Hematopoietic multipotent progenitor cell (in vitro differentiated cells): ENCODE data around the gene EIF4A3. TPM values are rescaled to one million over a fixed set of nuclear protein-coding genes. Genes with fewer than 3 reads are reported as not detected.

Experiments used
- DNase-seq, 3 donors: peaks; one replicate each; pipeline ENCODE4 v3.0.0-alpha.2; 2011 to 2015; ENCODE audit warnings: low read depth in 2 of 3, low spot score in 2 of 3
- total RNA-seq: library from RNA; depleted of rRNA; stranded (reverse); fragments of >200 nt; gene quantifications from one replicate; pipeline ENCODE4 v1.2.3, GENCODE V29; 2012

Gene EIF4A3
- total RNA-seq, 1 donor = 91.0 TPM

GRCh38 chr17:80138856-80139426, 8.0 kb downstream of the EIF4A3 start:
- no peak for DNase-seq

- DNase-seq = no peak
These were observed 9.8 kb downstream of the EIF4A3 start for GRCh38 chr17:80137131-80137530.

DNA sequence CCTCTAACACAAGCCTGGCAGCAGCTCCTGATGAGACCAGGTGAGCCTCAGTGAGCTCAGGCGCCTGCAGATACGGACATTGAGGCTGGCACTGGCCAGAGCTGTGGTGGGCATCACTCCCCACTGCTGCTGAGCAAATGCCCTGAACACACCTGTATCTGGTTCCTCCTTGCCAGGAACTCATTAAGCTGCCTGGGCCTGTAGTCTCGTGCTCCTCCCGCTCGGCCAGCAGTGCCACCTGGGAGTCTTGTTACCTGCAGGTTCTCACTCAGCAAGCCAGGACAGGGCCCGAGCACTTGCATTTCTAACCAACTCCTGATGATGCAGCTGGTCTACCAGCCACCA, 13.3 kb downstream of the EIF4A3 start:
- no peak for DNase-seq

GRCh38 chr17:80132906-80133625, 13.9 kb downstream of the EIF4A3 start:
- DNase-seq = no peak

- no peak for DNase-seq
These were observed 15.9 kb downstream of the EIF4A3 start for GRCh38 chr17:80130992-80131391.

GRCh38 chr17:80129006-80129565, 17.8 kb downstream of the EIF4A3 start:
- DNase-seq = no peak

DNA sequence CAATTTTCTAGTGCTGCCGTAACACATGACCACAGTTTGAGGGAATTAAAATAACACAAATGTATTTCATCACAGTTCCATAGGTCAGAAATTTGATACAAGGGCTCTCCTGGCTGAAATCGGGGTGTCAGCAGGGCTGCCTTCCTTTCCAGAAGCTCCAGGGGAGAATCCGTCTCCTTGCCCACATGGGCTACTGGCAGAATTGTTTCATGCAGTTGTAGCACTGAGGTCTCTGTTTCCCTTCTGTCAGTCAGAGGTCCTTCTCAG, 20.5 kb downstream of the EIF4A3 start:
- DNase-seq = no peak

DNA sequence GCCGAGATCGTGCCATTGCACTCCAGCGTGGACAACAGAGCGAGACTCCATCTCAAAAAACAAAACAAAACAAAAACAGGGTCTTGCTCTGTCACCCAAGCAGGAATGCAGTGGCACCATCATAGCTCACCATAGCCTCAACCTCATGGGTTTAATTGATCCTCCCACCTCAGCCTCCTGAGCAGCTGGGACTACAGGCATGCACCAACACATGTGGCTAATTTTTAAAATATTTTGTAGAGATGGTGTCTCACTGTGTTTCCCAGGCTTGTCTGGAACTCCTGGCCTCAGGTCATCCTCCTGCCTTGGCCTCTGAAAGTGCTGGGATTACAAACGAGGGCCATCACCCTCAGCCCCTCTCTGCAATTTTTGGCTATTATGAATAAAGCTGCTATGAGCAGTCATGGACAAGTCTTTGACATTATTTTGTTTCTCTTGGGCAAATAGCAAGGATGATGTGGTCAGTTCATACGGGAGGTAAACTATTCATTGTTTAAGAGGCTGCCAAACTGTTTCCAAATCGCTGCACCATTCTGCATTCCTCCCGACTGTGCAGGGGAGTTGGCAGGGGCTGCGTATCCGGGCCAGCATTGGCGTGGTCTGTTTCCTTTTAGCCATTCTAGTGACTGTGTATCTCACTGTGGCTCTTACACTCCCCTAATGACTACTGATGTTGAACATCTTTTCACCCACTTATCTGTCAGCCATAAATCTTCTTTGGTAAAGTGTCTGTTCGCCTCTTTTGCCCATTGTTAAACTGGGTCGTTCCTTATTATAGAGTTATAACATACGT, 21.1 kb downstream of the EIF4A3 start:
- DNase-seq = no peak

GRCh38 chr17:80124351-80124981, 22.5 kb downstream of the EIF4A3 start:
- no peak for DNase-seq

DNA sequence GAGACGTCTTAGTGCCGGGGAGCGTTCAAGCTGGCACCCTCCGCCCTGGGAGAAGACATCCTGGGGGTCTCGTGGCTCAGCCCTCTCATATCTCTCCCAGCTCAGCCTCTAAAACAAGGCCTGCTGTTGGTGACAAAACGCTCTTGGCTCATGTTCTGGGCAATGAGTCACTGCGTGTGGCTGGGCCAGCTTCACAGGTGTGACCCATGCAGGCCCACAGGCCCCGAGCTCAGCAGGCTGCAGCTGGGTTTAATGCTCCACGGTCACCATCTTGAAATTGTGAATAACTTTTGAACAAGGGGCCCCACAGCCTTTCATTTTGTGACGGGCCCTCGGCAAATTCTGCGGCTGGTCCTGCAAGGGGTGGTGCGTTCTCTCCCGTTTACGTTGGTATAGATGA, 23.1 kb downstream of the EIF4A3 start:
- DNase-seq = no peak

DNA sequence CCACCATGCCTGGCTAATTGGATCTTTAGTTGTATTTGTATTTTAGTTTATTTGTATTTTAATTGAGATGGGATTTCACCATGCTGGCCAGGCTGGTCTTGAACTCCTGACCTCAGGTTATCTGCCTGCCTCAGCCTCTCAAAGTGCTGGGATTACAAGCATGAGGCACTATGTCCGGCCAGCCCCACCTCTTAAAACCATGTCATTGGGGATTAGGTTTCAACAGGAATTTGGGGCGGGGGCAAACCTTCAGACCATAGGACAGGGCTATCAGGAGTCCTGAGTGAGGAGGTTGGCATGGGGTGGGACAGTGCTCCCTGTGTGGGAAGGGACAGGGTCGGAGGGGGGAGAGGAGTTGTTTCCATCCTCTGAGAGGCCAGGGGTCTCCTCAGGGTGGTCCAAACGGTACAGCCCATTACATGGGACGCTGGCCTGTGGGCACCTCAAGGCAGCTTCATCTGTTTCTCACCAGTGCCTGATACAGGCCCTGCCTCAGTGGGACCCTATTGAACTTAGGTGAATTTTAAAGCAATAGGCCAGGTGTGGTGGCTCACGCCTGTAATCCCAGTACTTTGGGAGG, 23.9 kb downstream of the EIF4A3 start:
- no peak for DNase-seq

DNA sequence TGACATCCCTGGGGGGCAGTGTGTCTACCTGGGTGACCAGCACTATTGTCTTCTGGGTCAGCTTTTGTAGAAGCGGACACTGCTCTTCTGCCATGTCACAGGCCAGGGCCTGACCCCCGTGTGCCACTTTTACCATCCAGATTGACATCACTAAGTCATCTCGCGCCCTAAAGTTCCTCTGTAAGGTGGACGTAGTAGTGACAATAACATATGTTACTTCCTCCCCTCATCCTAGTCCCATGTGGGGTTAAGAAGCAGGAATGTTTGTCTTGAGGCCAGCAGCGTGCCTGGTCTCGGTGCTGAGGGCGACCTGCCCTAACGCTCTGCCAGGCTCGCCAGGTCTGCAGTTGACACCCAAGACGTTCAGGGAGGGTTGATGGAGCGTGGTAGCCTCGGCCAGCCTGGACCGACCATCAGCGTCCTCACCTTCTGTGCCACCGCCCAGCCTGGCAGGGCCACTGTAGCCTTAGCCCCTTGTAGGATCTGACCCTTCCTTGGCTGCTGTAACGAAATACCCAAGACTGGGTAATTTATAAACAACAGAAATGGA, 24.8 kb downstream of the EIF4A3 start:
- DNase-seq = no peak

DNA sequence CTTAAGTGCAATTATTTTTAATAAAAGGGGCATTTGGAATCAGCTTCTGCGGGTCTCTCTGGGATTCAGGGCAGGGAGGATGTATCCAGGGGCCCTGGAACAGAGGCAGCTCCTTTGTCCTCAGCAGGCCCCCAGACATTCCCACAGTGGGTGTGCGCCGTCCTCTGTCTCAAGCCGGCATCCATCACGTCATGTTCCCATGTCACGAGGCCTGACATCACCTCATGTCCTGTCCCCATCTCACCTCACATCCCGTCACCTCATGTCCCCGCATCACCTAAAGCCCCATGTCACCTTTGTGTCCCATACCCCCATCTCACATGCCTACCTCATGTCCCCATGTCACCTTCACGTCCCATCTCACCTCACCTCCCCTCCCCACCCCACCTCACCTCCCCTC, 27.1 kb downstream of the EIF4A3 start:
- DNase-seq = no peak

- DNase-seq = no peak
These were observed 27.6 kb downstream of the EIF4A3 start for GRCh38 chr17:80119271-80119791.

GRCh38 chr17:80118601-80119270, 28.2 kb downstream of the EIF4A3 start:
- no peak for DNase-seq

DNA sequence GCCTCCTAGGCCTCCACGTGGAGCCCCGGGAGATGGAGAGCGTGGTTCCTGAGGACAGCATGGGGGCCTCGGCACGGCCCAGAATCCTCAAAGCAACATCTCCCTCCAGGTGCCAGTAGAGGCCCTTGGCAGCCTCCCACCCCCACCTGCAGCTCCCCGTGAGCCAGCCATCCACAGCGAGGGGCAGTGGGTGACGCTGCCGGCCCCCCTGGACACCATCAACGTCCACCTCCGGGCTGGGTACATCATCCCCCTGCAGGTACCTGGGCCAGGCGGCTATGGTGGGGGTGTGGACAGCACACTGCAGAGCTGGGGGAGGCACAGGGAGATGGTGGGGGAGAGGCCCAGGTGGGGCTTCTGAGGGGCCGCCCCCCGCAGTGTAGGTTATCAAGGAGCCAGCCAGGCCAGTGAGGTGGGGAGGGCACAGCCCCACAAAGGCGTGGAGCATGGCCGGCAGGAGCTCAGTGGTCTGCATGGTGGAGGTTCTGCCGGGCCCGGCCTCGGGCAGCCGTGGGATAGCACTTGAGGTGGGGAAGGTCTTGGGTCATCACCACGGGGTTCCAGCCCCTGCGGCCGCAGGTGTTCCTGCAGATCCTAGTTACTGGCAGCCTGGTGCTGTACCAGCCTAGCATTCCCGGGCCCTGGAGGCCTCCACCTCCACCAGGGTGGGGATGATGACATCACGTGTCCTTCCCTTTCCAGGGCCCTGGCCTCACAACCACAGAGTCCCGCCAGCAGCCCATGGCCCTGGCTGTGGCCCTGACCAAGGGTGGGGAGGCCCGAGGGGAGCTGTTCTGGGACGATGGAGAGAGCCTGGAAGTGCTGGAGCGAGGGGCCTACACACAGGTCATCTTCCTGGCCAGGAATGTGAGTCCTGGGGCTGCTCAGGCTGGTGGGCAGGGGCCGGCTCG, 29.2 kb downstream of the EIF4A3 start:
- DNase-seq = no peak

DNA sequence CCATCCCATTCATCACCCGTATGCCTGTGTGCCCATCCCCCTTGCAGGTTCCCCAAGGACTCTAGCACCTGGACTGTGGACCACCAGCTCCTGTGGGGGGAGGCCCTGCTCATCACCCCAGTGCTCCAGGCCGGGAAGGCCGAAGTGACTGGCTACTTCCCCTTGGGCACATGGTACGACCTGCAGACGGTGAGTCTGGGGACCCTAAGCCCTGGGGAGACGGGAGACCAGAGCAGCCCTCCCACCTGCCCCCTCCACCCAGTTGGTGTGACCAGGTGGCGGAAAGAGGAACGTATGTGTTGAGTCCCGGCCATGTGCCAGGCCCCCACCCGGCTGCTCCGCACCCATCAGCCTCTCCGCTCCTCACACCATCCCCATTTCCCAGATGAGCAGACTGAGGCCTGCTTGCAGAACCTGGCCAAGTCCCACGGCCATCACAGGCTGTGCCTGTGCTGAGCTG, 30.0 kb downstream of the EIF4A3 start:
- no peak for DNase-seq

GRCh38 chr17:80116276-80116920, 30.5 kb downstream of the EIF4A3 start:
- no peak for DNase-seq
